ENCODE results near the gene PSMA4. TPM values are rescaled to one million over a fixed set of nuclear protein-coding genes. Genes with fewer than 3 reads are reported as not detected.

Gene PSMA4
- total RNA-seq, 1 experiment from 2014 or later: 294 TPM

- no peaks in the 10 kb centered on the region; a peak in 1 of 4 replicates for H3K36me3 ChIP-seq (ENCODE audit: control insufficient read depth in 1 of 2, insufficient read depth in 2 of 2, low read length in 2 of 2)
- intact Hi-C loops (cut with micrococcal nuclease): no loop called here
- no peak for ATAC-seq
- POLR2A ChIA-PET: no interaction called here
- no peak overlapping the region for H3K27ac ChIP-seq (ENCODE audit: low read depth, low read length)
- H3K9me2 ChIP-seq (ENCODE audit: insufficient read depth): no peaks in the 10 kb centered on the region
- no peaks in the 10 kb centered on the region for H3K4me1 ChIP-seq (ENCODE audit: control insufficient read depth in 1 of 2, insufficient read depth in 2 of 2, low read length in 2 of 2)
- TF ChIP-seq SP1 (IDR thresholded peaks at IDR 0.05; ENCODE audit: low read depth) (no peak), ZFX (IDR thresholded peaks at IDR 0.05) (no peak), YY1 (IDR thresholded peaks at IDR 0.05; ENCODE audit: extremely low read depth, insufficient replicate concordance, low read depth, low read length) (no peak), EGR1 (IDR thresholded peaks at IDR 0.05; ENCODE audit: low read depth) (no peak)
- TF ChIP-seq, protein P1, sequence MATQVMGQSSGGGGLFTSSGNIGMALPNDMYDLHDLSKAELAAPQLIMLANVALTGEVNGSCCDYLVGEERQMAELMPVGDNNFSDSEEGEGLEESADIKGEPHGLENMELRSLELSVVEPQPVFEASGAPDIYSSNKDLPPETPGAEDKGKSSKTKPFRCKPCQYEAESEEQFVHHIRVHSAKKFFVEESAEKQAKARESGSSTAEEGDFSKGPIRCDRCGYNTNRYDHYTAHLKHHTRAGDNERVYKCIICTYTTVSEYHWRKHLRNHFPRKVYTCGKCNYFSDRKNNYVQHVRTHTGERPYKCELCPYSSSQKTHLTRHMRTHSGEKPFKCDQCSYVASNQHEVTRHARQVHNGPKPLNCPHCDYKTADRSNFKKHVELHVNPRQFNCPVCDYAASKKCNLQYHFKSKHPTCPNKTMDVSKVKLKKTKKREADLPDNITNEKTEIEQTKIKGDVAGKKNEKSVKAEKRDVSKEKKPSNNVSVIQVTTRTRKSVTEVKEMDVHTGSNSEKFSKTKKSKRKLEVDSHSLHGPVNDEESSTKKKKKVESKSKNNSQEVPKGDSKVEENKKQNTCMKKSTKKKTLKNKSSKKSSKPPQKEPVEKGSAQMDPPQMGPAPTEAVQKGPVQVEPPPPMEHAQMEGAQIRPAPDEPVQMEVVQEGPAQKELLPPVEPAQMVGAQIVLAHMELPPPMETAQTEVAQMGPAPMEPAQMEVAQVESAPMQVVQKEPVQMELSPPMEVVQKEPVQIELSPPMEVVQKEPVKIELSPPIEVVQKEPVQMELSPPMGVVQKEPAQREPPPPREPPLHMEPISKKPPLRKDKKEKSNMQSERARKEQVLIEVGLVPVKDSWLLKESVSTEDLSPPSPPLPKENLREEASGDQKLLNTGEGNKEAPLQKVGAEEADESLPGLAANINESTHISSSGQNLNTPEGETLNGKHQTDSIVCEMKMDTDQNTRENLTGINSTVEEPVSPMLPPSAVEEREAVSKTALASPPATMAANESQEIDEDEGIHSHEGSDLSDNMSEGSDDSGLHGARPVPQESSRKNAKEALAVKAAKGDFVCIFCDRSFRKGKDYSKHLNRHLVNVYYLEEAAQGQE (IDR thresholded peaks at IDR 0.05; ENCODE audit: low read depth): no peak
- no peaks in the 10 kb centered on the region for H4K20me1 ChIP-seq (ENCODE audit: insufficient read depth)
- no peak overlapping the region for H3K9ac ChIP-seq (ENCODE audit: low read length)
- DNase-seq (ENCODE audit: low read depth, low spot score): no peak
- no peaks in the 10 kb centered on the region for H3K27me3 ChIP-seq (ENCODE audit: insufficient read depth, low read length)
- no TSS peak for BruUV-seq (replicated peaks)
- H3K4me2 ChIP-seq (ENCODE audit: low read length): no peak overlapping the region
- no peak overlapping the region for H3K4me3 ChIP-seq (replicated peaks in 1 of 2; ENCODE audit: low read depth in 1 of 2, low read length in 2 of 2)
- H2AFZ ChIP-seq (ENCODE audit: low read depth, low read length, poor library complexity, severe bottlenecking): no peak overlapping the region
- H3K9me3 ChIP-seq (ENCODE audit: control insufficient read depth in 1 of 2, insufficient read depth in 1 of 2, low read depth in 1 of 2, low read length in 2 of 2): no peaks in the 10 kb centered on the region
- H3K79me2 ChIP-seq (ENCODE audit: insufficient read depth, low read length): no peaks in the 10 kb centered on the region
- CTCF ChIA-PET: no interaction called here
- RAD21 ChIA-PET (ENCODE audit: low non-redundant PET in 1 of 2, low total read pairs in 2 of 2, uncharacterized antibody in 2 of 2, unreplicated experiment in 2 of 2): no interaction called here
Observed at GRCh38 chr15:78598348-78598747, 58.1 kb downstream of the PSMA4 start.

DNA sequence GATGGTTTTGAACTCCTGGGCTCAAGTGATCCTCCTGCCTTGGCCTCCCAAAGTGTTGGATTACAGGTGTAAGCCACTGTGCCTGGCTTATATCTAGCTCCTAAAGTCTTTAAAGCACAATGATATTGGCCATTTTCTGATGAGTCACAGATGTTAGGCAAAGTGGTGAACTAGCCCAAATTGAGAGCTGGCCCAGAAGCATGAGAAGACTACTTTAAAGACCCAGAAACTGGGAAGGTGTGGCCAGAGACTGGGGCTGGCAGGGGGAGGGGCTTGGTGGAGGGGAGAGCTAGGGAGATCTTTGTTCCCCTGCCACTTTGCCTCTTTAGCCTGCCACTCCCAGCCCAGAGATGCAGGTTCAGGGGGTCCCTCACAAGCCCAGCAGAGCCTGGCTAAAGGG is 58.9 kb downstream of the PSMA4 start:
- ChIA-PET CTCF (no interaction called here), POLR2A (no interaction called here), RAD21 (ENCODE audit: low non-redundant PET in 1 of 2, low total read pairs in 2 of 2, uncharacterized antibody in 2 of 2, unreplicated experiment in 2 of 2) (no interaction called here)
- DNase-seq (ENCODE audit: low read depth, low spot score) (no peak), ATAC-seq (no peak)
- intact Hi-C loops (cut with micrococcal nuclease): no loop called here
- Histone ChIP-seq H3K79me2 (ENCODE audit: insufficient read depth, low read length) (no peaks in the 10 kb centered on the region), H4K20me1 (ENCODE audit: insufficient read depth) (no peaks in the 10 kb centered on the region), H3K36me3 (ENCODE audit: control insufficient read depth in 1 of 2, insufficient read depth in 2 of 2, low read length in 2 of 2) (no peaks in the 10 kb centered on the region; a peak in 1 of 4 replicates), H3K9me3 (ENCODE audit: control insufficient read depth in 1 of 2, insufficient read depth in 1 of 2, low read depth in 1 of 2, low read length in 2 of 2) (no peaks in the 10 kb centered on the region), H3K4me1 (ENCODE audit: control insufficient read depth in 1 of 2, insufficient read depth in 2 of 2, low read length in 2 of 2) (no peaks in the 10 kb centered on the region), H3K4me3 (replicated peaks in 1 of 2; ENCODE audit: low read depth in 1 of 2, low read length in 2 of 2) (no peak overlapping the region), H2AFZ (ENCODE audit: low read depth, low read length, poor library complexity, severe bottlenecking) (no peak overlapping the region), H3K4me2 (ENCODE audit: low read length) (no peak overlapping the region), H3K9ac (ENCODE audit: low read length) (no peak overlapping the region), H3K27me3 (ENCODE audit: insufficient read depth, low read length) (no peaks in the 10 kb centered on the region), H3K27ac (ENCODE audit: low read depth, low read length) (no peak overlapping the region), H3K9me2 (ENCODE audit: insufficient read depth) (no peaks in the 10 kb centered on the region)
- no TSS peak for BruUV-seq (replicated peaks)
- TF ChIP-seq SRF (IDR thresholded peaks at IDR 0.05; ENCODE audit: low read depth) (no peak), YY1 (IDR thresholded peaks at IDR 0.05; ENCODE audit: extremely low read depth, insufficient replicate concordance, low read depth, low read length) (no peak), SIN3A (IDR thresholded peaks at IDR 0.05; ENCODE audit: low read depth) (no peak), SP1 (IDR thresholded peaks at IDR 0.05; ENCODE audit: low read depth) (no peak), JUND (IDR thresholded peaks at IDR 0.05) (no peak), EZH2phosphoT487 (IDR thresholded peaks at IDR 0.05; ENCODE audit: borderline replicate concordance) (no peak), CEBPB (IDR thresholded peaks at IDR 0.05; ENCODE audit: low read depth) (no peak), CTCF (IDR thresholded peaks at IDR 0.05 in 2 of 3, conservative IDR thresholded peaks at IDR 0.05 in 1 of 3; ENCODE audit: borderline replicate concordance in 1 of 3, insufficient read depth in 1 of 3, low read depth in 2 of 3, low read length in 2 of 3) (no peak), CBX3 (IDR thresholded peaks at IDR 0.05; ENCODE audit: low read depth) (no peak), POLR2AphosphoS5 (IDR thresholded peaks at IDR 0.05; ENCODE audit: low read depth, low read length) (no peak)
- TF ChIP-seq, protein P2, sequence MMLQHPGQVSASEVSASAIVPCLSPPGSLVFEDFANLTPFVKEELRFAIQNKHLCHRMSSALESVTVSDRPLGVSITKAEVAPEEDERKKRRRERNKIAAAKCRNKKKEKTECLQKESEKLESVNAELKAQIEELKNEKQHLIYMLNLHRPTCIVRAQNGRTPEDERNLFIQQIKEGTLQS (IDR thresholded peaks at IDR 0.05): no peak
